Stimulated activated memory B cell treated with anti-CD40 and anti-IgM and Interleukin-4, amounts not matched to agents 10 μg/mL and 1 μg/mL and 100 μg/mL, for 72 hours (primary cell): Measurements from ENCODE around the gene ACSF3.
A peak's percentile ranks its signal among the peaks of the same experiment; 100 is the strongest.

Source experiments
- ATAC-seq: fragments of 150-1000 bp; cut with Tn5 transposase; 2 replicates; pipeline ENCODE4 v1.10.0; 2021
- H3K27ac Mint-ChIP-seq: one replicate; pipeline ENCODE4 v1.8.0; 2022; ENCODE audit warnings: mild to moderate bottlenecking, mixed read lengths
- H3K27me3 Mint-ChIP-seq: one replicate; pipeline ENCODE4 v1.8.0; 2022; ENCODE audit warnings: mixed read lengths
- H3K36me3 Mint-ChIP-seq: one replicate; pipeline ENCODE4 v1.8.0; 2022; ENCODE audit warnings: mixed read lengths
- H3K4me1 Mint-ChIP-seq: one replicate; pipeline ENCODE4 v1.8.0; 2022; ENCODE audit warnings: mixed read lengths
- H3K4me3 Mint-ChIP-seq: one replicate; pipeline ENCODE4 v1.8.0; 2022; ENCODE audit warnings: mild to moderate bottlenecking, moderate library complexity, mixed read lengths
- H3K9me3 Mint-ChIP-seq: one replicate; pipeline ENCODE4 v1.8.0; 2022; ENCODE audit warnings: mixed read lengths

The ACSF3 gene

GRCh38 chr16:89115216-89115861 is 21.7 kb downstream of the ACSF3 start:
- no peaks in the 10 kb centered on the region for H3K9me3 Mint-ChIP-seq
- peak; percentile 89 for ATAC-seq
- H3K4me3 Mint-ChIP-seq: peak overlapping the region; percentile 81
- H3K36me3 Mint-ChIP-seq: peaks cover 61% of the 10 kb centered on the region
- H3K27me3 Mint-ChIP-seq: no peaks in the 10 kb centered on the region
- no peak overlapping the region for H3K27ac Mint-ChIP-seq
- H3K4me1 Mint-ChIP-seq: peaks cover 19% of the 10 kb centered on the region

DNA sequence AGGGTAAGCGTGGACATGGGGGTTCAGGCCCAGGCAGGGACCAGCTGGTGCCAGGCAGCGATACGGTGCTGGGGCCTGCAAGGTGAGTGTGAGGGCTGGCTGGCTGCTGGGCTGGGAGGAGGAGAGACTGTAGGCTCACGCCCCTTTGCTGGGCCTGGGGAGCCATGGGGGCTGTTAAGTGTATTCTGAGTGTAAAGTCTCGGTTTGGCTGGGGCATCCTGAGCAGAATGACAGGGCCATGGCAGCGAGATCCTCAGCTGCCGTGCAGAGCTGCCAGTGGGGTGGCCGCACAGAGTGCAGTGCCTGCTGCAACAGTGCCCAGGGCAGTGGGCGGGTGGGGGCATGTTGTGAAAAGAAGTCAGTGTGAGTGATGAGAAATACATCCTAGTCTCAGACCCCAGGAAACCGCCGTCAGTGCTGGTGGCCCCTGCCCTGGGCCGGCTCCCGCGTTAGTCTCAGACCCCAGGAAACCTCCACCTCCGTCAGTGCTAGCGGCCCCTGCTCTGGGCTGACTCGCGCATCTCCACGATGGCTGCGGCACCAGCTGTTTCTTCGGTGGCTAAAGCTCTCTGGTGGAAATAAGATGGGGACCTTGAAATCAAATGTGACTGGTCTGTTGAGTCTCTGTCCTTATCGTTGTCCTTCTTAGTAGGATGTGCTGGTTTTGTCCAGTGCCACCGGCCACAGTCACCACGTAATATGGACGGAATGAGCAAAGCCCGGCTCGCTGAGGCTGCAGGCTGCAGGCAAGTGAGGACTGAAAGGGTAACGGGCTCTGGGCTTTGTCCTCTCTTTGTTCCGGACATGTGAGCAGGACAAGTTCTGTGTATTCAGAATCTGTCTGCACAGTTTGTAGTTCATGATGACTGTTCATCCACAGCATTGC is 22.9 kb downstream of the ACSF3 start:
- Mint-ChIP-seq H3K9me3 (no peaks in the 10 kb centered on the region), H3K27me3 (no peaks in the 10 kb centered on the region), H3K4me1 (peaks cover 28% of the 10 kb centered on the region), H3K27ac (peak overlapping the region; percentile 53), H3K36me3 (peaks cover 72% of the 10 kb centered on the region), H3K4me3 (no peak overlapping the region)
- ATAC-seq: no peak

DNA sequence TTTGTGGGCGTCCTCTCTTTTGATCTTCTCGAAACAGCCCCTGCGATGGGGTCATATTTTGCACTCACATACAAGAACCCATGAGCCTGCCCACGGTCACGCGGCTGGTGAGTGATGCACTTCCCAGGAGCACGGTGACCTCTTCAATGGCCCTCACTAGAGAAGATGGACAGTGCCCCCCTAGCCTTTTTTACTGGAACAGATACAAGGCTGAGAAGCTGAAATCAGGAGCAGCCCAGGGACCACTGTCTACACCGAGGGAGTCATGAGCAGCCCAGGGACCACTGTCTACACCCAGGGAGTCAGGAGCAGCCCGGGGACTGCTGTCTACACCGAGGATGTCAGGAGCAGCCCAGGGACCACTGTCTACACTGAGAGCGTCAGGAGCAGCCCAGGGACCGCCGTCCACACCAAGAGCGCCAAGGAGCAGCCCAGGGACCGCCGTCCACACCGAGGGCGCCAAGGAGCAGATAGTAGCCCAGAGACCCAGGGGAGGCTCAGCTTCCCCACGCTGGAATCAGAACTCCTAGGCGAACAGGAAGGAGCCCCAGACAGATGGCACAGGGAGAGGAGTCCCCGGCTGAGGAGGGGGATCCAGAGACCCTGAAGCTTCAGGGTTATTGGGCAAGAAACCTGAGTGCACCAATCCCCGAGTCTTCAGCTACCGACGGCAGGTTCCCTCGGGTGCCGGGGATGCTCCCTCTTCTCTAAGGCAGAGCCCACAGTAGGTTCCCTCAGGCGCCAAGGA is 23.7 kb downstream of the ACSF3 start:
- Mint-ChIP-seq H3K36me3 (peaks cover 76% of the 10 kb centered on the region), H3K4me1 (peaks cover 32% of the 10 kb centered on the region), H3K4me3 (no peak overlapping the region)

GRCh38 chr16:89117975-89118289 is 24.3 kb downstream of the ACSF3 start:
- Mint-ChIP-seq H3K9me3 (no peaks in the 10 kb centered on the region), H3K27ac (peak overlapping the region; percentile 53), H3K4me1 (peaks cover 38% of the 10 kb centered on the region), H3K4me3 (no peak overlapping the region), H3K36me3 (peaks cover 81% of the 10 kb centered on the region), H3K27me3 (no peaks in the 10 kb centered on the region)
- no peak for ATAC-seq

More for the DNA sequence above, 23.7 kb downstream of the ACSF3 start:
- ATAC-seq: no peak
- H3K27me3 Mint-ChIP-seq: no peaks in the 10 kb centered on the region
- H3K27ac Mint-ChIP-seq: peak overlapping the region; percentile 53
- H3K9me3 Mint-ChIP-seq: no peaks in the 10 kb centered on the region

GRCh38 chr16:89118361-89119165 is 24.9 kb downstream of the ACSF3 start:
- Mint-ChIP-seq H3K27me3 (no peaks in the 10 kb centered on the region), H3K4me1 (peaks cover 44% of the 10 kb centered on the region), H3K9me3 (no peaks in the 10 kb centered on the region), H3K4me3 (no peak overlapping the region), H3K27ac (peak overlapping the region; percentile 53), H3K36me3 (peaks cover 87% of the 10 kb centered on the region)
- no peak for ATAC-seq

DNA sequence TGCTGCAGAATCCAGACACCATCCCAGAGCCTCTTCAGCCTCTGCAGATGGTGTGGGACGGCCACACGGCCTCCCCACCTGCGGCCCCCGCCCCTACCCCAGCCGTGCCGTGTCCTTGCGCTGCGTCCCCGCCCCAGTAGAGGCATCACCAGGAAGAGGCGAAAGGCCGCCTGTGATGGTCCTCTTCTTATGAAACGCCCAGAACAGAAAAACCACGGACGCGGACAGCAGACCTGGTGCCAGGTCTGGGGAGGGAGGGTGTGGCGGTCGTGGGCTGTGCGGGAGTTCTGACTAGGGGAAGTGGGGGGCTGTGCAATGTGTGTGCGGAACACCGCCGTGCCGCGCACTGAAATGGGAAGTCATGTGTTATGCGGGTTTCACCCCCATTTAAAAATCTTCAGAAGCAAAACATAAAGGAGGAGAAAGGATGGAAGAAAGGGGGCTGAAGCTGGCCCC is 25.5 kb downstream of the ACSF3 start:
- no peak overlapping the region for H3K4me3 Mint-ChIP-seq
- no peaks in the 10 kb centered on the region for H3K27me3 Mint-ChIP-seq
- no peak for ATAC-seq
- peaks cover 47% of the 10 kb centered on the region for H3K4me1 Mint-ChIP-seq
- peaks cover 88% of the 10 kb centered on the region for H3K36me3 Mint-ChIP-seq
- H3K9me3 Mint-ChIP-seq: no peaks in the 10 kb centered on the region
- H3K27ac Mint-ChIP-seq: peak overlapping the region; percentile 50

DNA sequence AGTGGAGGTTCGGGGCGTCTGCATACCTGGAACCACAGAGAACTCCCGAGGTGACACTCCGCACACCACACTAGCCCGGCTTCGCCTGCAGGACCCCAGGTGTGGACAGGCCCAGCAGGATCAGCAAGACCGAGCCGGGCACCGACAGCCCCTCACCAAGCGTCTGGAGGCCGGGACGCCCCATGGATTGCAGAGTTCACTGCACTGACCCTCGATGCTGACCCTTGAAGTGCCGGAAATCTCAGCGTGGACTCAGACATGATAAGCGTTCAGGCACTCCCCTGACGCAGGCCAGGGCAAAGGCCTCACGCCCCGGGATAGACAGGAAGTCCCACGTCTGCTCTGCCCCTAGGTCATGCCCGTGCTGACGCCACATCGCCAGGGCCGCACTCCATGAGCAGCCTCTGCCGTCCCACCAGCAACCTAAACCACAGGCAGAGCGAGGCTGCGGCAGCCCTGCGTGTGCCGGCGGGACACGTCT is 26.0 kb downstream of the ACSF3 start:
- Mint-ChIP-seq H3K4me1 (peaks cover 47% of the 10 kb centered on the region), H3K27ac (peak overlapping the region; percentile 50), H3K36me3 (peaks cover 83% of the 10 kb centered on the region), H3K27me3 (no peaks in the 10 kb centered on the region), H3K9me3 (no peaks in the 10 kb centered on the region), H3K4me3 (no peak overlapping the region)
- ATAC-seq: no peak

GRCh38 chr16:89120281-89120680 is 26.6 kb downstream of the ACSF3 start:
- H3K4me3 Mint-ChIP-seq: no peak overlapping the region
- no peaks in the 10 kb centered on the region for H3K9me3 Mint-ChIP-seq
- peaks cover 78% of the 10 kb centered on the region for H3K36me3 Mint-ChIP-seq

DNA sequence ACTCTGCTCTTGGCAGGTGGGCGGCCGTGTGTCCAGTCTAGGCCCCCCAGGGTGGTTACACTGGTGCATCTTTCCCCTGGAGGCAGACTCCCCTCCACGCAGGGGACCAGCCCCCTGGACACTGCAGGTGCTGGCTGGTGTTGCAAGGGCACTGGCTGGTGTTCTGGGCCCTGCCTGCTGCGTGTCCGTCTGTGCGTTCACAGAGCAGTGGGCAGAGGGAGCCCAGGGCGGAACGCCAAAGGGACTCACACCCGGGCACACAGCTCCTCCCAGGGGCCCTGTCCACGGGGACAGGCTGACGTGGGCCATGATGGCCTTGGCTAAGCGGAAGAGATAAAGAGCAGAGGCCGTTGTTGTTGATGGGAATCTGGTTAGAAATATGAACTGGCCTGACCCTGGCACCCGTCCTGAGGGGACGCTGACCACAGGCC is 27.3 kb downstream of the ACSF3 start:
- Mint-ChIP-seq H3K27ac (peak overlapping the region; percentile 41), H3K9me3 (peaks cover 3% of the 10 kb centered on the region), H3K4me3 (no peak overlapping the region), H3K4me1 (peaks cover 53% of the 10 kb centered on the region), H3K36me3 (peaks cover 81% of the 10 kb centered on the region), H3K27me3 (no peaks in the 10 kb centered on the region)
- ATAC-seq: no peak

More at GRCh38 chr16:89120281-89120680, 26.6 kb downstream of the ACSF3 start:
- H3K27me3 Mint-ChIP-seq: no peaks in the 10 kb centered on the region
- peak overlapping the region; percentile 41 for H3K27ac Mint-ChIP-seq
- peaks cover 47% of the 10 kb centered on the region for H3K4me1 Mint-ChIP-seq
- no peak for ATAC-seq

DNA sequence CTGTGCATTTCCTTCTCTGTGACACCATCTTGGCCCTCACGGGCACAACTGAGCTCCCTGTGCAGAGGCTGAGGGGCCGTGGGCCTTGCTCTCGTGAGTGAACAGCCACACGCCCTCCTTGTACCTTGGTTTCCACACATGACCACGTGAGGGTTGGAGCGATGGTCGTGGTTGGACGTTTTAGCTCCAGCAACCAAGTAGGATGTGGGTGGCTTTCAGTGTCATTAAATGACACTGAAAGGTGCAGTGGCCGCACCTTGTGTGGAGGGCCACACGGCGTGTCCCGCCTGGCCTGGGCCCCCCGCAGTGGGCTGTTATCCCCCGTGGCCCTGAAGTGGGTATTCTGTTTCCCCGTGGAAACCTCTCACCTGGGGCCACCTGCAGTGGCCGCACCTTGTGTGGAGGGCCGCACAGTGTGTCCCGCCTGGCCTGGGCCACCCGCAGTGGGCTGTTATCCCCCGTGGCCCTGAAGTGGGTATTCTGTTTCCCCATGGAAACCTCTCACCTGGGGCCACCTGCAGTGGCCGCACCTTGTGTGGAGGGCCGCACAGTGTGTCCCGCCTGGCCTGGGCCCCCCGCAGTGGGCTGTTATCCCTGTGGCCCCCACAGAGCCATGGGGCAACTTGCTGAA is 28.2 kb downstream of the ACSF3 start:
- H3K27me3 Mint-ChIP-seq: no peaks in the 10 kb centered on the region
- no peak overlapping the region for H3K4me3 Mint-ChIP-seq
- H3K4me1 Mint-ChIP-seq: peaks cover 57% of the 10 kb centered on the region
- H3K9me3 Mint-ChIP-seq: peaks cover 4% of the 10 kb centered on the region
- H3K36me3 Mint-ChIP-seq: peaks cover 78% of the 10 kb centered on the region
- no peak for ATAC-seq
- H3K27ac Mint-ChIP-seq: peak overlapping the region; percentile 90

DNA sequence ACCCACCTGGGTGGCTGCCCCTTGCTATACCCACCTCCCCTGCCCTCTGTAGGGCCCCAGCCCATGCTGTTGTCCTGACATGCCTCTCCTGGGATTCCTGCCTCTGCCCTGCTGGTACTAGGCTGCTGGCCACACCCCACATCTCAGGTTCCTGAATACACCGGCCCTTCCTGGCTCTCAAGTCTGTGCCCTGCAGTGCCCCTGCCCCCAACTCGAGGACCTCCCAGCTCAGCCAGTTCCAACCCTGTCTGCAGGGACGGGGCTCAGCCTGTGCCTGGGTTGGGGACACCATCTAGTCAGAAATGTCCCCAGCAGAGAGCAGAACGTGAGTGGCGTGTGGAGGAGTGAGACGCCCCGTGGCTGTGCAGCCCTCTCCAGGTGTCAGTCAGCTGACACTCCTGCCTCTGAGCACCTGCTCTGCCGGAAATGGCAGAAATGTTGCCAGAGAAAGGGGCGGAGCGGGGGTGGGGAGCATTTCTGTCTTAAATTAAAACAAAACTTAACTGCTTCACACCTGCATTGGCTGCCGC is 28.7 kb downstream of the ACSF3 start:
- Mint-ChIP-seq H3K4me1 (peaks cover 57% of the 10 kb centered on the region), H3K36me3 (peaks cover 72% of the 10 kb centered on the region)

DNA sequence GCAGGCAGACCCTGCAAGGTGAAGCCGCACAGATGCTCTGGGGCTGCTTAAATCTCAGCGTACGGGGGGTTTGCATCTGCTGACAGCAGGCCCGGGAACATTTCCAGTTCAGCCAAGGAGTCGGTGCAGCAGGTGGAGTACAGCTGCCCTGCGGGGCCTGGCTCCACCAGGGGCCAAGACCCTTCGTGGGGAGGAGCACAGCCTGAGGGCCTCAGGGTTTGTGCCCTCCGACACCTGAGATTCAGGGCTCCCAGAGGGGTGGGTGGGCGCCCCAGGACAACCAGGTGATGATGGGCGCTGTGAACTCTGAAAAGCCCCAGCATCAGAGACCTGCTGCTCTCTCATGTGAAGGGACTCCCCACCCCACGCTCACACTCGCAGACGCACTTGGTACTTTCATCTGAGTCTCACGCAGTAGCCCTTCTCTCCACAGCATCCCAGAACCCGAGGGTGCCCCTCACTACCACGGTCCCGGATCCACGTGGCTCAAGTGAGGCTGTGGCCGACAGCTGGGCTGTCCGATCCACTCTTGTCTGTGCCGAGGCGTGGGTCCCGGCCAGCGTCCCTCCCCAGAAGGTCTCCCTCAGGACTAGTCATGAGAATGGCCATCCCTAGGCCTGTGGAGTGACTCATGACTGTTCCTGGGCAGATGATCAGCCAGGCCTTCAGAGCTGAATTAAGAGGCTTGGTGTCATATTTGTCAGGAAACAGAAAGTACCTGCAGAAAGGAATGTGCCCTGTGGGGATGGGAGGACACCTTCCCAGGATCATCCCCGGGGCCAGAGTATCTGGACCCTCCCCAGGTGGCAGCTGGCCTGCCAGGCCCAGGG is 29.6 kb downstream of the ACSF3 start:
- Mint-ChIP-seq H3K36me3 (peaks cover 64% of the 10 kb centered on the region), H3K4me1 (peaks cover 59% of the 10 kb centered on the region), H3K9me3 (peaks cover 4% of the 10 kb centered on the region), H3K4me3 (no peak overlapping the region), H3K27ac (peak overlapping the region; percentile 90), H3K27me3 (no peaks in the 10 kb centered on the region)
- no peak for ATAC-seq

More for the DNA sequence above, 28.7 kb downstream of the ACSF3 start:
- Mint-ChIP-seq H3K4me3 (no peak overlapping the region), H3K9me3 (peaks cover 4% of the 10 kb centered on the region), H3K27me3 (no peaks in the 10 kb centered on the region), H3K27ac (peak overlapping the region; percentile 90)
- peak; percentile 84 for ATAC-seq

DNA sequence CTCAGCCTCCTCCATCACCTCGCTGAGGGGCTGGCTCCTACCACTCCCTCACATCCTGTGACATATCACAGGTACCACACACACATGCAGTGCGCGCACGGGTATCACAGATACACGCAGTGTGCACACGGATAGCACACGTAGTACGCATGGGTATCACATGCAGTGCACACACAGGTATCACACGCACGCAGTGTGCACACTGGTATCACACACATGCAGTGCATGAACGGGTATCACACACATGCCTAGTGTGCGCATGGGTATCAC is 30.1 kb downstream of the ACSF3 start:
- peaks cover 4% of the 10 kb centered on the region for H3K9me3 Mint-ChIP-seq
- no peak overlapping the region for H3K4me3 Mint-ChIP-seq
- H3K36me3 Mint-ChIP-seq: peaks cover 61% of the 10 kb centered on the region
- H3K4me1 Mint-ChIP-seq: peaks cover 55% of the 10 kb centered on the region
- no peaks in the 10 kb centered on the region for H3K27me3 Mint-ChIP-seq
- no peak for ATAC-seq
- peak overlapping the region; percentile 30 for H3K27ac Mint-ChIP-seq
